ENCODE data around the gene FEV. TPM values are rescaled to one million over a fixed set of nuclear protein-coding genes. Genes with fewer than 3 reads are reported as not detected.

Gene FEV
- polyA plus RNA-seq, 2 of the 4 experiments (the other 2 are of a cell fraction), result not detected

- no peaks in the 10 kb centered on the region for H3K9me3 ChIP-seq
- no peaks in the 10 kb centered on the region for H3K4me1 ChIP-seq
- ATAC-seq (peak; percentile 89 to 97; a peak in 5 of 6 replicates), FAIRE-seq (no peak), DNase-seq (ENCODE audit: low read depth in 1 of 2, low spot score in 1 of 2) (peak; percentile 76 to 80)
- no peak overlapping the region for H3K4me2 ChIP-seq
- POLR2A ChIA-PET, result no interaction called here
- peak; percentile 82 to 87 for TF ChIP-seq RAD21 (conservative IDR thresholded peaks at IDR 0.05 in 1 of 2, IDR thresholded peaks at IDR 0.05 in 1 of 2)
- no peak for TF ChIP-seq ZSCAN20 (CRISPR knock-in tag; IDR thresholded peaks at IDR 0.05)
- TF ChIP-seq CEBPB (IDR thresholded peaks at IDR 0.05), result no peak
- TF ChIP-seq CTCF (IDR thresholded peaks at IDR 0.05), result peak; percentile 88
- no peak for TF ChIP-seq EP300 (IDR thresholded peaks at IDR 0.05)
- peak; percentile 84 for TF ChIP-seq SMC3 (IDR thresholded peaks at IDR 0.05)
- WGBS (ENCODE audit: missing lambda C conversion rate), result 32% methylated on average over 9 of the region's 9 CpGs
- H3K27ac ChIP-seq, result no peak overlapping the region
- CTCF ChIA-PET, result interaction anchor here (0.6 to 12.4 kb wide), 57 partner anchors 10 to 498 kb away, joined by 3 to 173 read pairs (median 6); partner anchors contain the start of genes CFAP65, CRYBA2, IHH and NHEJ1
- no peak overlapping the region for H3K4me3 ChIP-seq
Measured at GRCh38 chr2:219029829-219030165, 44.8 kb upstream of the FEV start.

- ChIA-PET CTCF (interaction anchor here (0.6 to 12.4 kb wide), 58 partner anchors 9 to 498 kb away, joined by 3 to 173 read pairs (median 6); partner anchors contain the start of genes CFAP65, CRYBA2, IHH and NHEJ1), POLR2A (no interaction called here)
- TF ChIP-seq SMC3 (IDR thresholded peaks at IDR 0.05) (no peak), RCOR1 (IDR thresholded peaks at IDR 0.05; ENCODE audit: low read depth, low read length) (no peak), FOSB (CRISPR knock-in tag; IDR thresholded peaks at IDR 0.05) (no peak), HOXB5 (CRISPR knock-in tag; IDR thresholded peaks at IDR 0.05) (no peak), TP53 (CRISPR knock-in tag; IDR thresholded peaks at IDR 0.05) (no peak), JUN (IDR thresholded peaks at IDR 0.05) (no peak)
- ATAC-seq, result peak; percentile 20 to 27; a peak in 5 of 6 replicates
- 38% methylated on average over 9 of the region's 13 CpGs for WGBS (ENCODE audit: missing lambda C conversion rate)
- Histone ChIP-seq H3K27ac (no peak overlapping the region), H3K4me3 (no peak overlapping the region), H3K4me2 (no peak overlapping the region), H3K9me3 (no peaks in the 10 kb centered on the region), H3K4me1 (no peaks in the 10 kb centered on the region)
- FAIRE-seq, result no peak
- DNase-seq (ENCODE audit: low read depth in 1 of 2, low spot score in 1 of 2), result no peak
Measured at GRCh38 chr2:219028996-219029828, 44.2 kb upstream of the FEV start.

- TF ChIP-seq KDM1A (IDR thresholded peaks at IDR 0.05; ENCODE audit: low read depth), result no peak
- no peak for TF ChIP-seq MAZ (IDR thresholded peaks at IDR 0.05; ENCODE audit: borderline replicate concordance, low read depth, low read length)
- TF ChIP-seq SMC3 (IDR thresholded peaks at IDR 0.05), result no peak
- no peak for TF ChIP-seq ZSCAN20 (CRISPR knock-in tag; IDR thresholded peaks at IDR 0.05)
- TF ChIP-seq, protein P1, sequence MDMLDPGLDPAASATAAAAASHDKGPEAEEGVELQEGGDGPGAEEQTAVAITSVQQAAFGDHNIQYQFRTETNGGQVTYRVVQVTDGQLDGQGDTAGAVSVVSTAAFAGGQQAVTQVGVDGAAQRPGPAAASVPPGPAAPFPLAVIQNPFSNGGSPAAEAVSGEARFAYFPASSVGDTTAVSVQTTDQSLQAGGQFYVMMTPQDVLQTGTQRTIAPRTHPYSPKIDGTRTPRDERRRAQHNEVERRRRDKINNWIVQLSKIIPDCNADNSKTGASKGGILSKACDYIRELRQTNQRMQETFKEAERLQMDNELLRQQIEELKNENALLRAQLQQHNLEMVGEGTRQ (IDR thresholded peaks at IDR 0.05), result no peak
- TF ChIP-seq PHF8 (IDR thresholded peaks at IDR 0.05; ENCODE audit: borderline replicate concordance, low read depth), result no peak
- TF ChIP-seq POLR2AphosphoS2 (conservative IDR thresholded peaks at IDR 0.05; ENCODE audit: low read length), result no peak
- no peak for TF ChIP-seq FOSL2 (IDR thresholded peaks at IDR 0.05)
- no peak for TF ChIP-seq FOSL2 (CRISPR knock-in tag; IDR thresholded peaks at IDR 0.05)
- TF ChIP-seq ZC3H11A (IDR thresholded peaks at IDR 0.05), result no peak
- TF ChIP-seq CHD4 (IDR thresholded peaks at IDR 0.05; ENCODE audit: borderline replicate concordance), result no peak
- TF ChIP-seq HOXB5 (CRISPR knock-in tag; IDR thresholded peaks at IDR 0.05), result no peak
- no peak for TF ChIP-seq HOXA7 (CRISPR knock-in tag; IDR thresholded peaks at IDR 0.05)
- H3K9me3 ChIP-seq, result no peaks in the 10 kb centered on the region
- no peak for ATAC-seq
- H3K27ac ChIP-seq, result no peak overlapping the region
- no peak for FAIRE-seq
- ChIA-PET CTCF (interaction anchor here (0.6 to 12.4 kb wide), 17 partner anchors 8 to 307 kb away, joined by 3 to 173 read pairs (median 21); partner anchors contain the start of genes CFAP65, CRYBA2, IHH and NHEJ1), POLR2A (no interaction called here)
- H3K4me3 ChIP-seq, result no peak overlapping the region
- H3K4me2 ChIP-seq, result no peak overlapping the region
- no peaks in the 10 kb centered on the region for H3K4me1 ChIP-seq
- DNase-seq (ENCODE audit: low read depth in 1 of 2, low spot score in 1 of 2), result no peak
- 37% methylated on average over 5 of the region's 5 CpGs for WGBS (ENCODE audit: missing lambda C conversion rate)
Measured at GRCh38 chr2:219028141-219028540, 43.2 kb upstream of the FEV start.

All from A549 (cell line).